Uterus (tissue), 4 donors: Measurements from ENCODE around the gene UST. TPM values are rescaled to one million over a fixed set of nuclear protein-coding genes. Genes with fewer than 3 reads are reported as not detected.
A peak's percentile ranks its signal among the peaks of the same experiment; 100 is the strongest.
"Not testable (repeated sequence)": the region's sequence is repeated elsewhere in the genome, so short reads cannot be mapped to it uniquely, and the experiment has no call there.

ENCODE experiments used
- DNase-seq, 2 donors: peaks; one replicate each; pipeline ENCODE4 v3.0.0-alpha.2; 2019 to 2020
- H3K27ac ChIP-seq, 2 donors: fragments of 200-600 bp; sonication (generic); 1 replicate in 1 of 2; 2 replicates in 1 of 2; pipeline ENCODE4 v1.5.1; 2016 to 2018
- H3K27me3 ChIP-seq, 2 donors: fragments of 200-600 bp; sonication (generic); one replicate each; pipeline ENCODE4 v1.5.1; 2018 to 2019; ENCODE audit warnings: control low read depth in 1 of 2
- H3K36me3 ChIP-seq, 2 donors: fragments of 200-600 bp; sonication (generic); one replicate each; pipeline ENCODE4 v1.5.1; 2019; ENCODE audit warnings: control low read depth in 1 of 2
- H3K4me1 ChIP-seq, 2 donors: fragments of 200-600 bp; sonication (generic); one replicate each; pipeline ENCODE4 v1.5.1; 2018 to 2019; ENCODE audit warnings: control low read depth in 1 of 2
- H3K4me3 ChIP-seq, 2 donors: fragments of 200-600 bp; sonication (generic); 1 replicate in 1 of 2; 2 replicates in 1 of 2; pipeline ENCODE4 v1.5.1; 2018 to 2019; ENCODE audit warnings: mild to moderate bottlenecking in 1 of 2
- H3K9me3 ChIP-seq, 2 donors: fragments of 200-600 bp; sonication (generic); one replicate each; pipeline ENCODE4 v1.5.1; 2019; ENCODE audit warnings: control low read depth in 1 of 2
- POLR2A ChIP-seq, 2 donors: fragments of 450-650 bp; IDR thresholded peaks; one replicate each; pipeline ENCODE4 v1.6.1; 2016; ENCODE audit warnings: antibody characterized with exemption in 2 of 2, mild to moderate bottlenecking in 1 of 2, moderate library complexity in 1 of 2
- intact Hi-C: fragments of 100-400 bp; cut with DNase I; formaldehyde crosslinking; loops from one replicate; pipeline ENCODE4 v1.15.1; 2023; ENCODE audit warnings: low total_unique reads
- total RNA-seq, 4 donors: library from RNA; depleted of rRNA in 3 of 4; stranded (reverse); fragments of >200 nt in 3 of 4; gene quantifications; one replicate each; pipeline versions ENCODE4 v1.1.0 to v1.2.4, GENCODE V29; 2014 to 2023
- TF ChIP-seq, protein P1 (sequence below), 4 experiments: fragments of 200-600 bp in 2 of 4; fragments of 450-650 bp in 2 of 4; sonication (generic) in 2 of 4; IDR thresholded peaks; one replicate each; pipeline ENCODE4 v1.5.1; 2016 to 2019; ENCODE audit warnings: antibody characterized with exemption in 4 of 4, mild to moderate bottlenecking in 2 of 4, moderate library complexity in 1 of 4
- donor health status: DM: yes; HTN: yes; CAD: no.

UST gene
- total RNA-seq, 4 donors from 2014 or later = 6.1 to 23.2 (median 17.2) TPM

DNA sequence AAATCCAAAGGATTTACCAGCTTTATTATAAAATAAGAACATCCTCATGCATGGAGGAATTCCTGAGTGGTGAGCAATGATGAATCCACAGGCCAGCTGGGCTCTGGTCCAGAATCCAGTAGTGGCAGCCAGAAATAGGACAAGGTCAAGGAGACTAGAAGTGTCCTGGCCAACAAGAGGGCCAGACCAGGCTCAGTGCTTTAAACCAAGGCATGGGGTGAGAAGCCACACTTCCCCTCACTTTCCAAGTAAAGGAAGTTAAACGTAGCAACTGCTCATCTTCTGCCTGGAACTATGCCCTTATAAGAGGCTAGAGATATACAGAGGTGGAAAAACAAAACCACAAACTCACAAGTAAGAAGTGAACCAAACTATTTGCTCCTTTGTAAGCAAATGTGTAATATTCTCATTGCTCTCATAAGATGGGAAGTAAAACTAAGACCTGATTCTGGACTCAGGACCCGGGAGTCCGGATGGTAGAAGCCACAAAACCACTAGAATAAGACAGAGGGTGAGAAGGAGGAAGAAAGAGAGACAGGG lies 253.2 kb downstream of the UST start:
- Histone ChIP-seq H3K9me3 (peaks cover 0 to 7% of the 10 kb centered on the region in 2 donors), H3K4me1 (no peaks in the 10 kb centered on the region), H3K36me3 (no peaks in the 10 kb centered on the region), H3K27ac (no peak overlapping the region), H3K27me3 (no peaks in the 10 kb centered on the region), H3K4me3 (no peak overlapping the region)
- DNase-seq = peak; percentile 41 to 52
- TF ChIP-seq, protein P1, sequence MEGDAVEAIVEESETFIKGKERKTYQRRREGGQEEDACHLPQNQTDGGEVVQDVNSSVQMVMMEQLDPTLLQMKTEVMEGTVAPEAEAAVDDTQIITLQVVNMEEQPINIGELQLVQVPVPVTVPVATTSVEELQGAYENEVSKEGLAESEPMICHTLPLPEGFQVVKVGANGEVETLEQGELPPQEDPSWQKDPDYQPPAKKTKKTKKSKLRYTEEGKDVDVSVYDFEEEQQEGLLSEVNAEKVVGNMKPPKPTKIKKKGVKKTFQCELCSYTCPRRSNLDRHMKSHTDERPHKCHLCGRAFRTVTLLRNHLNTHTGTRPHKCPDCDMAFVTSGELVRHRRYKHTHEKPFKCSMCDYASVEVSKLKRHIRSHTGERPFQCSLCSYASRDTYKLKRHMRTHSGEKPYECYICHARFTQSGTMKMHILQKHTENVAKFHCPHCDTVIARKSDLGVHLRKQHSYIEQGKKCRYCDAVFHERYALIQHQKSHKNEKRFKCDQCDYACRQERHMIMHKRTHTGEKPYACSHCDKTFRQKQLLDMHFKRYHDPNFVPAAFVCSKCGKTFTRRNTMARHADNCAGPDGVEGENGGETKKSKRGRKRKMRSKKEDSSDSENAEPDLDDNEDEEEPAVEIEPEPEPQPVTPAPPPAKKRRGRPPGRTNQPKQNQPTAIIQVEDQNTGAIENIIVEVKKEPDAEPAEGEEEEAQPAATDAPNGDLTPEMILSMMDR (IDR thresholded peaks at IDR 0.05) = no peak
- TF ChIP-seq POLR2A (IDR thresholded peaks at IDR 0.05) = no peak
- intact Hi-C loops = no loop called here

DNA sequence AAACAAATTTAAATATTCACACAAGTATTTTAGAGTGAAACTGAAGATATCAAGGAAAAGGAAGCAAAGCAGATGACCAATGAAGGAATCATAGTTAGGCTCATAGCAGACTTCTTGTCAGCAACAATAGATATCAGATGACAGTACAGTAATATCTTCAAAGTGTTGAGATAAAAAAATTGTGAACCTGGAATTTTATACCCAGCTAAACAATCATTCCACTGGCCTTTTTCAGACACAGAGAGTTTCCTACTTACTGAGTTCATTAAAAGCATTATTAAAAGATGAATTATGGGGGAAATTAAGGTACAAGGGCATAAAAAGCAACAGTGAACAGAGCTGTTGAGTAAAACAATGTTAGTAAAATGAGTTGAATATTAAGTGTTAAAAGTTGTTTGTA lies 254.6 kb downstream of the UST start:
- Histone ChIP-seq H3K4me1 (no peaks in the 10 kb centered on the region), H3K36me3 (no peaks in the 10 kb centered on the region), H3K27me3 (no peaks in the 10 kb centered on the region), H3K27ac (no peak overlapping the region), H3K4me3 (no peak overlapping the region), H3K9me3 (peaks cover 0 to 7% of the 10 kb centered on the region in 2 donors)
- no peak for DNase-seq
- intact Hi-C loops = no loop called here
- no peak for TF ChIP-seq POLR2A (IDR thresholded peaks at IDR 0.05)

DNA sequence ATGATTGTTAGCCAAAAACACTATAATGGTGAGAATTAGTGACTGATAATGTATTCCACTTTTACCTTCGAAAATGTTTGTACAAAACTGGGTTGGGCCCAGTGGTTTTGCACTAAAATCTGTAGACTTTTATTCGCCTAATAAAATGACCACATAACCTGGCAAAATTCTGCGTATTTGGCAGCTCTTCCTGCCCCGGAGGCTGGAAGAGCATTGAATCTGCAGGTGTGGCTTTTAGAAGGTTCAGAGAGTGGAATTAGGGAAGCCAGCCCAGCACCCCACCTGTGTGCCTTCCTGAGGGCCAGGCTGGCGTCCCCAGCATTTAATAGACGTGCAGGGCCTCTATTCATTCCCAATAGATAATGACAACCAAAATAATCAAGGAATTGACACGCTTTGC lies 256.7 kb downstream of the UST start:
- H3K4me1 ChIP-seq = no peaks in the 10 kb centered on the region
- TF ChIP-seq, protein P1 (IDR thresholded peaks at IDR 0.05) = no peak
- TF ChIP-seq POLR2A (IDR thresholded peaks at IDR 0.05) = no peak
- DNase-seq = no peak
- H3K36me3 ChIP-seq = no peaks in the 10 kb centered on the region
- peaks cover 0 to 7% of the 10 kb centered on the region in 2 donors for H3K9me3 ChIP-seq
- no peak overlapping the region for H3K4me3 ChIP-seq
- intact Hi-C loops = no loop called here
- H3K27ac ChIP-seq = no peak overlapping the region
- H3K27me3 ChIP-seq = no peaks in the 10 kb centered on the region

DNA sequence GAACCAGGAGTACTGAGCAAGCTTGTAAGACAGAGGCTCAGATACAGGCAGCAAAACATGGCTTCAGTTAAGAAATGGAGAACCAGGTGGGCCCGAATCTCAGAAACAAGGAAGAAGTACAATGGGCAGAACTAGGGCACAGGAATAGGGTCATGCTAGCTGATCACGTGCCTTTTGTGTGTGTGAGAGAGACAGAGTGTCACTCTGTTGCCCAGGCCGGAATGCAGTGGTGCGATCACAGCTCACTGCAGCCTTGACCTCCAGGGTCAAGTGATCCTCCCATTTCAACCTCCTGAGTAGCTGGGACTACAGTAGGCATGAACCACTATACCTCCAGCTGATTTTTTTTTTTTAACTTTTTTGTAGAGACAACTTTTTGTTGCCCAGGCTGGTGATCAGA lies 257.8 kb downstream of the UST start:
- H3K4me1 ChIP-seq = no peaks in the 10 kb centered on the region
- no peak for DNase-seq
- H3K27ac ChIP-seq = no peak overlapping the region
- H3K4me3 ChIP-seq = no peak overlapping the region
- no peaks in the 10 kb centered on the region for H3K36me3 ChIP-seq
- intact Hi-C loops = no loop called here
- peaks cover 0 to 7% of the 10 kb centered on the region in 2 donors for H3K9me3 ChIP-seq
- no peak for TF ChIP-seq POLR2A (IDR thresholded peaks at IDR 0.05)
- TF ChIP-seq, protein P1 (IDR thresholded peaks at IDR 0.05) = no peak
- H3K27me3 ChIP-seq = no peaks in the 10 kb centered on the region

DNA sequence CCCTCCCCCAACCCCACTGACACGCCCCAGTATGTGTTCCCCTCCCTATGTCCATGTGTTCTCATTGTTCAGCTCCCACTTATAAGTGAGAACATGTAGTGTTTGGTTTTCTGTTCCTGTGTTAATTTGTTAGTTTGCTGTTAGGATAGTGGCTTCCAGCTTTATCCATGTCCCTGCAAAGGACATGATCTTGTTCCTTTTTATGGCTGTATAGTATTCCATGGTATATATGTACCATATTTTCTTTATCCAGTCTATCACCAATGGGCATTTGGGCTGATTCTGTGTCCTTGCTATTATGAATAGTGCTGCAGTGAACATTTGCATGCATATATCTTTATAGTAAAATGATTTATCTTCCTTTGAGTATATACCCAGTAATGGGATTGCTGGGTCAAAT lies 259.4 kb downstream of the UST start:
- H3K4me3 ChIP-seq, H3K36me3 ChIP-seq, H3K27me3 ChIP-seq, DNase-seq, H3K27ac ChIP-seq, H3K4me1 ChIP-seq, intact Hi-C loops, H3K9me3 ChIP-seq: not testable (repeated sequence)

DNA sequence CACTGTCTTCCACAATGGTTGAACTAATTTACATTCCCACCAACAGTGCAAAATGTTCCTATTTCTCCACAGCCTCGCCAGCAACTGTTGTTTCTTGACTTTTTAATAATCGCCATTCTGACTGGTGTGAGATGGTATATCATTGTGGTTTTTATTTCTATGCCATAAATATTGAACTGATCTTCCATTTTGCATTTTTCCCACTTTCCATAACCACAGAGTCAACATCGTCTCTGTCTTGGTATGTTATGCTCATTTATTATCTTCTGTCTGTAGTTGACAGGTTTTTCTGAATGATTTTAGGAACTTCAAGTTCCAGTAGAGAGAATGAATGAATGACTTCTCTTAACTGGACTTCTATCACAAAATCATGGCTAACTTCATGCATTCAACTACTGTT lies 259.8 kb downstream of the UST start:
- no peaks in the 10 kb centered on the region for H3K27me3 ChIP-seq
- H3K27ac ChIP-seq = no peak overlapping the region
- intact Hi-C loops = no loop called here
- H3K4me3 ChIP-seq = no peak overlapping the region
- H3K4me1 ChIP-seq = no peaks in the 10 kb centered on the region
- TF ChIP-seq, protein P1 (IDR thresholded peaks at IDR 0.05) = no peak
- no peak for TF ChIP-seq POLR2A (IDR thresholded peaks at IDR 0.05)
- H3K36me3 ChIP-seq = no peaks in the 10 kb centered on the region
- H3K9me3 ChIP-seq = no peaks in the 10 kb centered on the region
- DNase-seq = no peak
